ENCODE measurements around the gene CLPTM1L. TPM values are rescaled to one million over a fixed set of nuclear protein-coding genes. Genes with fewer than 3 reads are reported as not detected.
A peak's percentile ranks its signal among the peaks of the same experiment; 100 is the strongest.

Gene CLPTM1L
- total and polyA plus RNA-seq, 2 donors (not counting 1 experiment from before 2014, with no cell fraction given): 78.4 to 99.9 TPM

DNA sequence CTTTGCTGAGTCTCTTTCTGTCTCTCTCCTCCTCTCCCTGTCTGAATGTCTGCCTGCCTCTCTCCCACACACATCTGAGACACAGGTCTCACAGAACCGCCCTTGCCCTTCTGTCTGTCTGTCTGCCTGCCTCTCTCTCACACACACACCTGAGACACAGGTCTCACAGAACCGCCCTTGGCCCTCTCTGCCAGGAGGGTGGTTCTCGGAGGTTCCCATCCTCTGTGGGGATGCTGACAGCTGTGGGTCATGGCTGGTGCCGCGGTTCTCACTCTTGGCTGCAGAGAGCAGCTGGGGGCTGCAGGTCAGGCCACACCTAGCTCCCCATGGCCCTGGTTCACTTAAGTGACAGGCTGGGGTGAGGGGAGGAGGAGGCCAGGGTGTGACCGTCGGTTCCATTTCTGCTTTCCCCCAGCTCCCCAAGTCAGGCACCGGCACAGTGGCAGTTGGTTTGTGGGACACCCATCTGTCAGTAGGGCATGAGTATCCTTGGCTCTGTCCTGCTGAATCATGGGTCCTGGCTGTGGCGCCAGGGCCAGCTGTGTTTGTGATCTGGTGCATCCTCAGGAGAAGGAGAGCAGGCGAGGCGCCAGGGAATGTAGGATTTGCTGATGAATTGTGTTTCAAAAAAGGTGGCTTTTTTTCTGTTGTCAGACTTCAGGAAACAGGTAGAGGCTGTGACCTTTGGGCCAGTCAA is 42.3 kb upstream of the CLPTM1L start:
- Histone ChIP-seq H2AFZ (ENCODE audit: insufficient read depth, low read depth, low read length, poor library complexity, severe bottlenecking) (peak overlapping the region; percentile 87), H3K9ac (ENCODE audit: low read length) (peak overlapping the region; percentile 80), H4K20me1 (ENCODE audit: control insufficient read depth, insufficient read depth, low read length, poor library complexity, severe bottlenecking) (no peaks in the 10 kb centered on the region), H3K27ac (ENCODE audit: low read length in 2 of 2) (peak overlapping the region in 1 of 2 donors; percentile 92), H3K36me3 (replicated peaks in 1 of 2; ENCODE audit: control extremely low read depth in 1 of 2, control insufficient read depth in 1 of 2, extremely low read depth in 1 of 2, insufficient read depth in 2 of 2, low read length in 1 of 2) (no peaks in the 10 kb centered on the region), H3K27me3 (replicated peaks in 1 of 4; ENCODE audit: control extremely low read depth in 1 of 4, control insufficient read depth in 3 of 4, insufficient read depth in 4 of 4, low read length in 3 of 4) (peaks cover 0 to 14% (median 0%) of the 10 kb centered on the region in 4 experiments), H3K4me3 (ENCODE audit: control extremely low read depth in 1 of 5, extremely low read depth in 1 of 5, insufficient read depth in 1 of 5, low read depth in 2 of 5, low read length in 4 of 5) (peak overlapping the region in 1 of 5 experiments; percentile 63), H3K4me2 (replicated peaks; ENCODE audit: low read depth, low read length, poor library complexity, severe bottlenecking) (peak overlapping the region; percentile 93), H3K9me3 (ENCODE audit: control extremely low read depth in 1 of 3, control insufficient read depth in 2 of 3, insufficient read depth in 1 of 3, low read length in 2 of 3) (no peaks in the 10 kb centered on the region), H3K79me2 (ENCODE audit: control insufficient read depth, insufficient read depth, low read length) (no peaks in the 10 kb centered on the region), H3K4me1 (ENCODE audit: control insufficient read depth in 2 of 2, insufficient read depth in 2 of 2, low read length in 2 of 2) (peaks cover 13 to 18% of the 10 kb centered on the region in 2 donors)
- Mint-ChIP-seq H3K9me3 (ENCODE audit: insufficient read depth) (no peaks in the 10 kb centered on the region), H3K27ac (peak overlapping the region; percentile 100), H3K27me3 (peaks cover 16% of the 10 kb centered on the region), H3K4me1 (peaks cover 21% of the 10 kb centered on the region), H3K4me3 (peak overlapping the region; percentile 96)
- DNase-seq (no peak), ATAC-seq (ENCODE audit: low read depth) (no peak)
- ChIA-PET CTCF (interaction anchor here (1.6 to 2.3 kb wide), 3 partner anchors 16 to 253 kb away, joined by 4 to 9 read pairs (median 8); no protein-coding TSS in a partner anchor), POLR2A (interaction anchor here (0.6 to 3.4 kb wide), 6 partner anchors 42 to 248 kb away, joined by 3 to 26 read pairs (median 4); partner anchors contain the start of gene CLPTM1L)
- intact Hi-C loops (cut with micrococcal nuclease): loop anchor here (5.0 to 10.0 kb wide), 2 partner anchors 208 to 415 kb away; partner anchors contain the start of gene NDUFS6
- 60% methylated on average over 10 of the region's 11 CpGs for WGBS (ENCODE audit: insufficient coverage)
- TF ChIP-seq, protein P1, sequence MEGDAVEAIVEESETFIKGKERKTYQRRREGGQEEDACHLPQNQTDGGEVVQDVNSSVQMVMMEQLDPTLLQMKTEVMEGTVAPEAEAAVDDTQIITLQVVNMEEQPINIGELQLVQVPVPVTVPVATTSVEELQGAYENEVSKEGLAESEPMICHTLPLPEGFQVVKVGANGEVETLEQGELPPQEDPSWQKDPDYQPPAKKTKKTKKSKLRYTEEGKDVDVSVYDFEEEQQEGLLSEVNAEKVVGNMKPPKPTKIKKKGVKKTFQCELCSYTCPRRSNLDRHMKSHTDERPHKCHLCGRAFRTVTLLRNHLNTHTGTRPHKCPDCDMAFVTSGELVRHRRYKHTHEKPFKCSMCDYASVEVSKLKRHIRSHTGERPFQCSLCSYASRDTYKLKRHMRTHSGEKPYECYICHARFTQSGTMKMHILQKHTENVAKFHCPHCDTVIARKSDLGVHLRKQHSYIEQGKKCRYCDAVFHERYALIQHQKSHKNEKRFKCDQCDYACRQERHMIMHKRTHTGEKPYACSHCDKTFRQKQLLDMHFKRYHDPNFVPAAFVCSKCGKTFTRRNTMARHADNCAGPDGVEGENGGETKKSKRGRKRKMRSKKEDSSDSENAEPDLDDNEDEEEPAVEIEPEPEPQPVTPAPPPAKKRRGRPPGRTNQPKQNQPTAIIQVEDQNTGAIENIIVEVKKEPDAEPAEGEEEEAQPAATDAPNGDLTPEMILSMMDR (IDR thresholded peaks at IDR 0.05): no peak
- TF ChIP-seq EZH2 (IDR thresholded peaks at IDR 0.05; ENCODE audit: borderline replicate concordance, insufficient read depth, low read depth, low read length, poor library complexity, severe bottlenecking): no peak
